Mesodermal cell (in vitro differentiated cells): ENCODE measurements around the gene RRP15.

Experiments used
- H3K27ac ChIP-seq: 2 replicates; pipeline ENCODE4 v1.7.0; 2013; ENCODE audit warnings: mild to moderate bottlenecking, low read depth, low read length, moderate library complexity; ENCODE audit not compliant: severe bottlenecking
- H3K36me3 ChIP-seq: 2 replicates; pipeline ENCODE4 v1.7.1; 2013; ENCODE audit warnings: mild to moderate bottlenecking, low read length, moderate library complexity; ENCODE audit not compliant: control insufficient read depth, insufficient read depth
- H3K4me1 ChIP-seq: one replicate; pipeline ENCODE4 v1.7.1; 2013; ENCODE audit warnings: mild to moderate bottlenecking, low read length; ENCODE audit not compliant: insufficient read depth, control insufficient read depth, poor library complexity, severe bottlenecking
- H3K4me3 ChIP-seq: 2 replicates; pipeline ENCODE4 v1.7.0; 2013; ENCODE audit warnings: low read length, control low read depth, mild to moderate bottlenecking; ENCODE audit not compliant: insufficient read depth, poor library complexity, severe bottlenecking; ENCODE audit errors: extremely low read depth
- H3K9me3 ChIP-seq: 2 replicates; pipeline ENCODE4 v1.7.1; 2013; ENCODE audit warnings: mild to moderate bottlenecking, low read length, moderate library complexity; ENCODE audit not compliant: control insufficient read depth
- WGBS, 2 experiments: methylation state at CpG; one replicate each; pipeline ENCODE4 v1.1.5; 2013; ENCODE audit warnings: missing lambda C conversion rate in 2 of 2; ENCODE audit not compliant: insufficient coverage in 2 of 2; 5-methylcytosine and 5-hydroxymethylcytosine counted together

Gene RRP15

DNA sequence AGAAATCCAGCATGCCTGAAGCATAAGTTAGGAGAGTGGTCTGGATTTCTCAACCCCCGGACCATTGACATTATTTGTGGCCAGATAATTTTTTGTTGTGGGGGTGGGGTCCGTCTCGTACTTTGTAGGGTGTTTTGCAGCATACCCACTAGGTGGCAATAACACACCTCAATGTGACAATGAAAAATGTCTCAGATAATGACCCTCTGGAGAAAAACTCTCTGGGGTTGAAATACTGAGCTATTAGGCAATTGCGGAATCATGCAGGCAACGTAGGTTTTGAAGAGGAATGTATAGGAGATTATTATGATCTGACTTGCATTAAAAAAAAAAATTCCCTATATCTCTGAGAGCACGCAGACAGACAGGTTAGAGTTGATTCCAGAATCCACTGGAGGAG lies 25.3 kb upstream of the RRP15 start:
- Histone ChIP-seq H3K36me3 (no peaks in the 10 kb centered on the region), H3K4me1 (no peaks in the 10 kb centered on the region), H3K4me3 (no peak overlapping the region), H3K9me3 (no peaks in the 10 kb centered on the region), H3K27ac (no peak overlapping the region)
- no CpG with 5 or more reads among the region's 6 CpGs for WGBS, 2 experiments

DNA sequence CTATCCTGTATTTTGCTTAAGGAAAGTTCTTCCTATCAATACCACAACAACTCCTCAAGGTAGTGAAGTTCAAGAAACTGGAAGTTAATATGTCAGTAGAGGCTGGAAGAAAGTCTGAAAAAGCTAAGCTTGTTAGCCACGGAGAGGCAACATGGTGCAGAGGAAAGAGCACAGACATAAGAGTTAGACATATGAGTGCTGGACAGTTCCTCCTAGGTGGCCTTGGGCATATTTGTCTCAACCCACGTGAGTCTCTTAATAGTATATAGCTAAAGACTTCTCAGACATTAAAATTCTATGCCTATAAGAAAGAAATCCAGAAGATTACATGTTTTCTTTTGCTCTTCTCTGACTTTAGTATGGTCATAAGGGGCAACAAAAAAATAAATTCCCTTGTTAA lies 22.8 kb upstream of the RRP15 start:
- Histone ChIP-seq H3K4me3 (no peak overlapping the region), H3K27ac (no peak overlapping the region), H3K36me3 (no peaks in the 10 kb centered on the region), H3K9me3 (no peaks in the 10 kb centered on the region), H3K4me1 (no peaks in the 10 kb centered on the region)
- WGBS, 2 experiments: 85 to 88% methylated on average over 1 of the region's 2 CpGs

DNA sequence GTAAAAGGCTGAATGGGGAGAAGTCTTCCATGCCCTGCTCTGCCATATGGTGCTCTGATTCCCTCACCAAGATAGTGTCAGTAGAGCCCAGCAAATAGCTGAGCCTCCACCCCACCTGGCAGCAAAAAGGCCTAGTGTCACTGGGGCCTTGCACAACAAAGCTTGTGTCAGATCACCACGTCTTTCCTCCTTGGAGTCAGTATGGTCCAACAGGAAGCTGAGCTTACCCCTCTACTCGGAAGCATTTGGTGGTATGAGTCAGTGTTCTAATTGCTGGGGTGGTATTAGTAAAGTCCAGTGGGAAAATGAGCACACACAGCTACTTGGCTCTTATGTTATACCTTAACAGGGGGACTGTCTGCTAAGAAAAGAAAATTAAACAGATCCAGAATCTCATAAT lies 18.7 kb upstream of the RRP15 start:
- no peaks in the 10 kb centered on the region for H3K36me3 ChIP-seq
- no peaks in the 10 kb centered on the region for H3K4me1 ChIP-seq
- 80% methylated on average over 1 of the region's 2 CpGs; no CpG with 5 or more reads in 1 of the 2 experiments for WGBS, 2 experiments
- no peak overlapping the region for H3K4me3 ChIP-seq
- no peaks in the 10 kb centered on the region for H3K9me3 ChIP-seq
- H3K27ac ChIP-seq: no peak overlapping the region

DNA sequence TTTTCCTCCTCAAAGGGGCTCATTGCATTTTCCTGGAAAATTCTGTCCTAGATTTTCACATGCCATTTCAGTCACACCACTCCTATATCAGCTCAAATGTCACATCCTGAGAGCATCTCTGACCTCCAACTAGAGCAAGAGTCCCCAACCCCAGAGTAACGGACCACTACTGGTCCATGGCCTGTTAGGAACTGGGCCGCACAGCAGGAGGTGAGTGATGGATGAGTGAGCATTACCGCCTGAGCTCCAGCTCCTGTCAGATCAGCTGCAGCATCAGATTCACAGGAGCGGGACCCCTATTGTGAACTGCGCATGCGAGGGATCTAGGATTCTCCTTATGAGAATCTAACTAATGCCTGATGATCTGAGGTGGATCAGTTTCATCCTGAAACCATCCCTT lies 12.7 kb upstream of the RRP15 start:
- no peaks in the 10 kb centered on the region for H3K9me3 ChIP-seq
- H3K4me1 ChIP-seq: no peaks in the 10 kb centered on the region
- WGBS, 2 experiments: 64 to 96% methylated on average over 2 to 5 of the region's 6 CpGs

DNA sequence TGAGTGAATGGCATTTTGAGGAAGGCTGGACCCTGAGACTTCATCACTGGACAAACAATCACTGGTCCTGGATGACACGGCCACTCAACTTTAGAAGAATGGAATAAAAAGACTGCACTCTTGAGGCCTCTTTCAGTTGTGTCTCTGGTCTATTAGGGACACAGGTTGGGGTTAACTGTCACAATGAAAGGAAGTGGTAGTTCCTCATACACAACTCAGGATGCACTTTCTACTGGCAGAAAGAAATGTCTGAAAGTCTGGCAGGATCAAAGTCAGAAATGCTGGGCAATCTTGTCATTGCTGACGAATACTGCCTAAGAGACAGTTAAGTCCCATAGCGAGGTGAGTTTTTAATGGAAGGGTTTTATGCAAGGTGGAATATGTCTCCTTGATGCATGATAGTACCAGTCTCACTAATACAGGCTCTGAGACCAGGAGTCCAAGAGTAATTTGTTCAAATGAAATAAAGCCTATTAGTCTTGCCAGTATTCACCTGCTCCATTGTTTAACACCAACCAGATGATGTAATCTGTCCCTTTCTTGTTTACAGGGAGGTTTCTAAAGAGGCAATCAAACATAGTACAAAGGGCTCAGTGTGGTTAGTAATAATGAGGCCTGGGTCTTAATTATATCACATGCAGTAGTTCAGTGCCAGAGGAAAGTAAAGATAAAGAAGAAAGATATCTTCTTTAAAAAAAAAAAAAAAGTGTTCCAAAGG lies 11.2 kb upstream of the RRP15 start:
- Histone ChIP-seq H3K4me3 (no peak overlapping the region), H3K36me3 (no peaks in the 10 kb centered on the region), H3K4me1 (no peaks in the 10 kb centered on the region), H3K27ac (no peak overlapping the region), H3K9me3 (no peaks in the 10 kb centered on the region)
- 93 to 97% methylated on average over 2 to 3 of the region's 3 CpGs for WGBS, 2 experiments

More for the DNA sequence above, 12.7 kb upstream of the RRP15 start:
- H3K36me3 ChIP-seq: no peaks in the 10 kb centered on the region
- no peak overlapping the region for H3K4me3 ChIP-seq
- no peak overlapping the region for H3K27ac ChIP-seq

DNA sequence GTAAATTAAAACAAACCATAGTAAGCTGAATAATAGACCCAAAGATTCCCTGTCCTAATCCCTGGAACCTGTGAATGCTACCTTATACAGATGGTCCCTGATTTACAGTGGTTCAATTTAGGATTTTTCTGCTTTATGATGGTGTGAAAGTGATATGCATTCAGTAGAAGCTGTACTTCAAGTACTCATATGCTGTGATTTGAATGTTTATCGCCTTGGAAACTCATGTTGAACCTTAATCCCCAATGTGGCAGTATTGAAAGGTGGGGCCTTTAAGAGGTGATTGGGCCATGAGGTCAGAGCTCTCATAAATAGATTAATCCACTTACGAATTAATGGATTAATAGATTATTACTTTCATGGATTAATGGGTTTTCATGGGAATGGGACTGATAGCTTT lies 10.6 kb upstream of the RRP15 start:
- H3K4me1 ChIP-seq: no peaks in the 10 kb centered on the region
- no peaks in the 10 kb centered on the region for H3K36me3 ChIP-seq
- no peak overlapping the region for H3K4me3 ChIP-seq
- no peak overlapping the region for H3K27ac ChIP-seq
- 100% methylated on average over 1 of the region's 2 CpGs; no CpG with 5 or more reads in 1 of the 2 experiments for WGBS, 2 experiments
- H3K9me3 ChIP-seq: no peaks in the 10 kb centered on the region

DNA sequence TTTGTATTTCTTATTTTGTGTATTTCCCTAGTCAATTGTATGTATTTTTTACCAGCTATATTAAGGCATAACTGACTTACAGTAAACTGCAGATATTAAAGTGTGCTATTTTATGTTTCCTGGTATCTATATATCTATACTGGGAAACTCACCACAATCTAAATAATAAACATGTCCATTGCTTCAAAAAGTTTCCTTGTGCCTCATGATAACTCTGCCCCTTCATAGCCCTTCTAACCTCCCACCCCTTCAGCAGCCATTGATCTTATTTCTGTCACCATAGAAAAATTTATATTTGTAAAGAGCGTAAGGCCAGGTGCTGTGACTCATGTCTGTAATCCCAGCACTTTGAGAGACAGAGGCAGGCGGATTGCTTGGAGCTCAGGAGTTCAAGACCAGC lies 9.3 kb upstream of the RRP15 start:
- Histone ChIP-seq H3K36me3 (no peaks in the 10 kb centered on the region), H3K4me1 (no peaks in the 10 kb centered on the region), H3K4me3 (no peak overlapping the region), H3K27ac (no peak overlapping the region), H3K9me3 (no peaks in the 10 kb centered on the region)
- 84 to 94% methylated on average over 2 of the region's 2 CpGs for WGBS, 2 experiments

DNA sequence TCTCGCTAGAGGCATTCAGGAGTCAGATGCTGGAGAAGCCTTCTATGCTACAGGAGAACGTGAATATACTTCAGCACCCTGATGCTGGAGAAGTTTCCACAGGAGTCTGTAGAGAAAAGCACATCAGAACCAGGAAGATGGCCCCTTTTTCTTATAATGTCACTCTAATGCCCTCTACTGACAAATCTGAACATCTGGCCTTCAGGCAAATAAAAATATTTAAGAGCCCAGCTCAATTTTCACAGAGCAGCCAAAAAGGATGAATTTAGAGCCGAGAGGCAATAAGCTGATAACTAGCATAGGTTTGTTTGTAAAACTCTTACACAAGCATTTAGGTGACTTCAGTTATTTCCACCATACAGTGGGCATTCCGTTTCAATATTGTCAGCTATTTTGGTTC lies 3.8 kb upstream of the RRP15 start:
- peaks cover 5% of the 10 kb centered on the region for H3K9me3 ChIP-seq
- H3K36me3 ChIP-seq: no peaks in the 10 kb centered on the region
- H3K27ac ChIP-seq: no peak overlapping the region
- H3K4me3 ChIP-seq: no peak overlapping the region
- 81 to 82% methylated on average over 2 to 3 of the region's 4 CpGs for WGBS, 2 experiments
- peaks cover 4% of the 10 kb centered on the region for H3K4me1 ChIP-seq

DNA sequence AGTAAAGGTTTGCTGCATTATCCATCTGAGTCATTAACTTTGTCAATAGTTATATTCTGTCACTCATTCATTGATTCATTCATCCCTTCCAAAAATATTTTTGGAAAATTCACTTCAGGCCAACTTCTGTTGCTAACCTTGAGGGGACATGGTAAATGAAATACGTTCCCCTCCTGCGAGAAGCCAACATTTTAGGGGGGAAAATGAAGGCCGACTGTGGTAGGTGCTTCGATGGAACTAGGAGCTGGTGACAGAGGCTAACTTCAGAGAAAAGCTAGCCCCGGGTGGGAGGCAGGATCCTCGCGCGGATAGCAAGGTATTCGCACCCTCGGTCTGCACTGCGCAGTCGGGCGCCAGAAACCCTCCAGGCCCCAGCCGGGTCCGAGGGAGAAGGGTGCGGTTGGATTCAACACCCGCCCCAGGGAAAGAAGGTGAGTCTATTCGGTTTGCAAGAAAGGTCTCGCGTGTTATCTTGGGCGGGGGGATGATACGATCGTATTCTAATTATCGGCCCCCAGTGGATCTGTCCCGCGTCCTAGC lies 646 bp upstream of the RRP15 start:
- Histone ChIP-seq H3K4me1 (peaks cover 4% of the 10 kb centered on the region), H3K27ac (peak overlapping the region; percentile 73), H3K36me3 (no peaks in the 10 kb centered on the region), H3K9me3 (peaks cover 5% of the 10 kb centered on the region), H3K4me3 (peak overlapping the region; percentile 63)
- WGBS, 2 experiments: 53 to 68% methylated on average over 16 to 24 of the region's 26 CpGs

DNA sequence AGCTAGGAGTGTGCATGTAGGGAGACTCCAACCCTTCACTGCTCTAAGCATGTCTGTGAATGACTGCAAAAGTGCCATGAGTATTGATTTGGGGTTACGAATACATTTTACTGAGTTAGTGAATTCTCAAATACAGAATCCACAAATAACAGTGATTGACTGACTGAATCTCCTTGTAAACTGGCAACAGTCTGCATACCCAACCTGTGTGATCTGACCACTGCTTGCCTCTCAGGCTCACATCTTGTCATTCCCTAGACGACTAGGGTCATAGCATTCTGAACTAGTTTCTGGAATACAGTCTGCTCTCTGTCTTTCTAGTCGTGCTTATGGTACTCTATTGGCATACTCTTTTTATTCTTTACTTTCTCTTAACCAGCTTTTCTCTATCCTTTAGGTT lies 7.4 kb downstream of the RRP15 start:
- Histone ChIP-seq H3K27ac (no peak overlapping the region), H3K4me3 (no peak overlapping the region), H3K36me3 (peaks cover 9% of the 10 kb centered on the region), H3K9me3 (no peaks in the 10 kb centered on the region), H3K4me1 (no peaks in the 10 kb centered on the region)
- 100% methylated on average over 1 to 2 of the region's 3 CpGs for WGBS, 2 experiments

DNA sequence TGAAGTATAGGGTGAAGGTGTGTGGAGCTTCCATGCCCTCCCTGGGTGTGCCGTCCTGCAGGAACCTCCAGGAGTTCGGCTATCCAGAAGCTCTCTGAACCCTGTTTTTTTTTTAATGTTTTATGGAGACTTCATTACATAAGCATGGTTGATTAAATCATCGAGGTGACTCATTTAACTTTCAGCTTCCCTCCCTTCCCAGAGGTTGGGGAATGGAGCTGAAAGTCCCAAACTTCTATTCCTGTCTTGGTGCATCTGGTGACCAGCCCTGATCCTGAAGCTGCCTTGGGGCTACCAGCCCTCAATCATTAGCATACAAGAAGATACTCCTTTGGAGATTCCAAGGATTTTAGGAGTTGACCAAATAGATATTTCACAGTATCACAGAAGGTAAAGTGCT lies 9.5 kb downstream of the RRP15 start:
- Histone ChIP-seq H3K4me3 (no peak overlapping the region), H3K36me3 (peaks cover 9% of the 10 kb centered on the region), H3K9me3 (no peaks in the 10 kb centered on the region), H3K4me1 (no peaks in the 10 kb centered on the region), H3K27ac (no peak overlapping the region)
- 92 to 100% methylated on average over 1 to 2 of the region's 3 CpGs for WGBS, 2 experiments
